ENCODE measurements around the gene UNK. TPM values are rescaled to one million over a fixed set of nuclear protein-coding genes. Genes with fewer than 3 reads are reported as not detected.
A peak's percentile ranks its signal among the peaks of the same experiment; 100 is the strongest.

Gene UNK
- total and polyA plus RNA-seq, 2 of the 13 experiments (the other 11 are each of a cell fraction or from before 2014, with no cell fraction given), result 31.6 to 33.0 TPM

GRCh38 chr17:75873587-75874322 is 89.1 kb downstream of the UNK start (continued):
- TF ChIP-seq, protein P1, sequence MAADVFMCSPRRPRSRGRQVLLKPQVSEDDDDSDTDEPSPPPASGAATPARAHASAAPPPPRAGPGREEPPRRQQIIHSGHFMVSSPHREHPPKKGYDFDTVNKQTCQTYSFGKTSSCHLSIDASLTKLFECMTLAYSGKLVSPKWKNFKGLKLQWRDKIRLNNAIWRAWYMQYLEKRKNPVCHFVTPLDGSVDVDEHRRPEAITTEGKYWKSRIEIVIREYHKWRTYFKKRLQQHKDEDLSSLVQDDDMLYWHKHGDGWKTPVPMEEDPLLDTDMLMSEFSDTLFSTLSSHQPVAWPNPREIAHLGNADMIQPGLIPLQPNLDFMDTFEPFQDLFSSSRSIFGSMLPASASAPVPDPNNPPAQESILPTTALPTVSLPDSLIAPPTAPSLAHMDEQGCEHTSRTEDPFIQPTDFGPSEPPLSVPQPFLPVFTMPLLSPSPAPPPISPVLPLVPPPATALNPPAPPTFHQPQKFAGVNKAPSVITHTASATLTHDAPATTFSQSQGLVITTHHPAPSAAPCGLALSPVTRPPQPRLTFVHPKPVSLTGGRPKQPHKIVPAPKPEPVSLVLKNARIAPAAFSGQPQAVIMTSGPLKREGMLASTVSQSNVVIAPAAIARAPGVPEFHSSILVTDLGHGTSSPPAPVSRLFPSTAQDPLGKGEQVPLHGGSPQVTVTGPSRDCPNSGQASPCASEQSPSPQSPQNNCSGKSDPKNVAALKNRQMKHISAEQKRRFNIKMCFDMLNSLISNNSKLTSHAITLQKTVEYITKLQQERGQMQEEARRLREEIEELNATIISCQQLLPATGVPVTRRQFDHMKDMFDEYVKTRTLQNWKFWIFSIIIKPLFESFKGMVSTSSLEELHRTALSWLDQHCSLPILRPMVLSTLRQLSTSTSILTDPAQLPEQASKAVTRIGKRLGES (CRISPR knock-in tag; IDR thresholded peaks at IDR 0.05; ENCODE audit: borderline replicate concordance), result no peak
- TF ChIP-seq CENPX (CRISPR knock-in tag; IDR thresholded peaks at IDR 0.05), result no peak
- no peak for TF ChIP-seq ATF7 (IDR thresholded peaks at IDR 0.05)
- no peak for TF ChIP-seq ATF7 (CRISPR knock-in tag; IDR thresholded peaks at IDR 0.05)
- 0 out of 2 replicates have a peak, but pooled peaks have one; percentile 12 for TF ChIP-seq POLR2G (IDR thresholded peaks at IDR 0.05; ENCODE audit: low read depth, low read length)
- no peak for TF ChIP-seq NFE2L1 (CRISPR knock-in tag; IDR thresholded peaks at IDR 0.05; ENCODE audit: borderline replicate concordance)
- TF ChIP-seq KAT8 (CRISPR knock-in tag; IDR thresholded peaks at IDR 0.05), result no peak
- 0 out of 2 replicates have a peak, but pooled peaks have one; percentile 36 for TF ChIP-seq NFIB (CRISPR knock-in tag; IDR thresholded peaks at IDR 0.05; ENCODE audit: borderline replicate concordance)
- no peak for TF ChIP-seq ZNF547 (CRISPR knock-in tag; IDR thresholded peaks at IDR 0.05)
- TF ChIP-seq, protein P2, sequence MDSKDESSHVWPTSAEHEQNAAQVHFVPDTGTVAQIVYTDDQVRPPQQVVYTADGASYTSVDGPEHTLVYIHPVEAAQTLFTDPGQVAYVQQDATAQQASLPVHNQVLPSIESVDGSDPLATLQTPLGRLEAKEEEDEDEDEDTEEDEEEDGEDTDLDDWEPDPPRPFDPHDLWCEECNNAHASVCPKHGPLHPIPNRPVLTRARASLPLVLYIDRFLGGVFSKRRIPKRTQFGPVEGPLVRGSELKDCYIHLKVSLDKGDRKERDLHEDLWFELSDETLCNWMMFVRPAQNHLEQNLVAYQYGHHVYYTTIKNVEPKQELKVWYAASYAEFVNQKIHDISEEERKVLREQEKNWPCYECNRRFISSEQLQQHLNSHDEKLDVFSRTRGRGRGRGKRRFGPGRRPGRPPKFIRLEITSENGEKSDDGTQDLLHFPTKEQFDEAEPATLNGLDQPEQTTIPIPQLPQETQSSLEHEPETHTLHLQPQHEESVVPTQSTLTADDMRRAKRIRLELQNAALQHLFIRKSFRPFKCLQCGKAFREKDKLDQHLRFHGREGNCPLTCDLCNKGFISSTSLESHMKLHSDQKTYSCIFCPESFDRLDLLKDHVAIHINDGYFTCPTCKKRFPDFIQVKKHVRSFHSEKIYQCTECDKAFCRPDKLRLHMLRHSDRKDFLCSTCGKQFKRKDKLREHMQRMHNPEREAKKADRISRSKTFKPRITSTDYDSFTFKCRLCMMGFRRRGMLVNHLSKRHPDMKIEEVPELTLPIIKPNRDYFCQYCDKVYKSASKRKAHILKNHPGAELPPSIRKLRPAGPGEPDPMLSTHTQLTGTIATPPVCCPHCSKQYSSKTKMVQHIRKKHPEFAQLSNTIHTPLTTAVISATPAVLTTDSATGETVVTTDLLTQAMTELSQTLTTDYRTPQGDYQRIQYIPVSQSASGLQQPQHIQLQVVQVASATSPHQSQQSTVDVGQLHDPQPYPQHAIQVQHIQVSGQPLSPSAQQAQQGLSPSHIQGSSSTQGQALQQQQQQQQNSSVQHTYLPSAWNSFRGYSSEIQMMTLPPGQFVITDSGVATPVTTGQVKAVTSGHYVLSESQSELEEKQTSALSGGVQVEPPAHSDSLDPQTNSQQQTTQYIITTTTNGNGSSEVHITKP (CRISPR knock-in tag; IDR thresholded peaks at IDR 0.05; ENCODE audit: low read depth), result 0 out of 2 replicates have a peak, but pooled peaks have one; percentile 16
- TF ChIP-seq ZNF839 (CRISPR knock-in tag; IDR thresholded peaks at IDR 0.05; ENCODE audit: borderline replicate concordance), result no peak
- peak; percentile 87 for TF ChIP-seq ZC3H13 (CRISPR knock-in tag; IDR thresholded peaks at IDR 0.05)
- no peak for TF ChIP-seq ZNF282 (IDR thresholded peaks at IDR 0.05; ENCODE audit: partially characterized antibody)
- TF ChIP-seq HNRNPLL (IDR thresholded peaks at IDR 0.05; ENCODE audit: low read depth, low read length, poor library complexity, severe bottlenecking), result peak; percentile 14
- no peak for TF ChIP-seq ZBTB8A (CRISPR knock-in tag; IDR thresholded peaks at IDR 0.05; ENCODE audit: borderline replicate concordance, low read depth)
- no peak for TF ChIP-seq JUND (CRISPR knock-in tag; IDR thresholded peaks at IDR 0.05)
- TF ChIP-seq KLF12 (CRISPR knock-in tag; IDR thresholded peaks at IDR 0.05; ENCODE audit: borderline replicate concordance), result no peak
- TF ChIP-seq ZNF672 (CRISPR knock-in tag; IDR thresholded peaks at IDR 0.05), result no peak
- TF ChIP-seq ZNF570 (CRISPR knock-in tag; IDR thresholded peaks at IDR 0.05; ENCODE audit: borderline replicate concordance), result no peak
- TF ChIP-seq GMEB2 (CRISPR knock-in tag; IDR thresholded peaks at IDR 0.05; ENCODE audit: low read depth), result no peak

Measured in HepG2 (cell line).